Endothelial cell of umbilical vein (primary cell): Measurements from ENCODE around the gene SATB2.

Source experiments
- EZH2 ChIP-seq: IDR thresholded peaks from 2 replicates; pipeline ENCODE4 v1.6.1; 2012; ENCODE audit warnings: borderline replicate concordance, low read depth, mild to moderate bottlenecking, moderate library complexity, low read length, inconsistent platforms; ENCODE audit not compliant: severe bottlenecking
- TF ChIP-seq, protein P1 (sequence below), 2 donors: IDR thresholded peaks; 1 replicate in 1 of 2; 2 replicates in 1 of 2; pipeline ENCODE4 v1.5.1; 2011; ENCODE audit warnings: low read length in 2 of 2, mild to moderate bottlenecking in 2 of 2, moderate library complexity in 2 of 2, control low read depth in 1 of 2, inconsistent platforms in 1 of 2, low read depth in 1 of 2; ENCODE audit not compliant: insufficient read depth in 1 of 2; ENCODE audit errors: extremely low read depth in 1 of 2

DNA sequence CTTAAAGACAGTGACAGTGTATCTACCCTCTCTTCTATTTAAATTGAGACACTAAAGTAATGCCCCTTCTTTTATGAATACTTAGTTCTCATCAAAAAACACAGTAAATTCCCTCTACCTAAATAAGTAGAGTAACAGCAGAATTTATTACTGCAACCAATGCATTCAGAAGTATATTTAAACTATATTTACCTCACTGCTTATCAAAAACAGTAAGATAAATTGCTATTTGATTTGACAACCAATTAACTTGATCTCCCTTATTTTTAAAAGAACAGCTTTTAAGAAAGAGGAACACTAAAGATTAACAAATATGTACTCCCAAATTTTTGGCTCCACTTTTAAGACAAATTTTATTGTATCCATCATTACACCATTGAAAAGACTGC is 4.8 kb downstream of the SATB2 start:
- TF ChIP-seq EZH2 = no peak
- TF ChIP-seq, protein P1, sequence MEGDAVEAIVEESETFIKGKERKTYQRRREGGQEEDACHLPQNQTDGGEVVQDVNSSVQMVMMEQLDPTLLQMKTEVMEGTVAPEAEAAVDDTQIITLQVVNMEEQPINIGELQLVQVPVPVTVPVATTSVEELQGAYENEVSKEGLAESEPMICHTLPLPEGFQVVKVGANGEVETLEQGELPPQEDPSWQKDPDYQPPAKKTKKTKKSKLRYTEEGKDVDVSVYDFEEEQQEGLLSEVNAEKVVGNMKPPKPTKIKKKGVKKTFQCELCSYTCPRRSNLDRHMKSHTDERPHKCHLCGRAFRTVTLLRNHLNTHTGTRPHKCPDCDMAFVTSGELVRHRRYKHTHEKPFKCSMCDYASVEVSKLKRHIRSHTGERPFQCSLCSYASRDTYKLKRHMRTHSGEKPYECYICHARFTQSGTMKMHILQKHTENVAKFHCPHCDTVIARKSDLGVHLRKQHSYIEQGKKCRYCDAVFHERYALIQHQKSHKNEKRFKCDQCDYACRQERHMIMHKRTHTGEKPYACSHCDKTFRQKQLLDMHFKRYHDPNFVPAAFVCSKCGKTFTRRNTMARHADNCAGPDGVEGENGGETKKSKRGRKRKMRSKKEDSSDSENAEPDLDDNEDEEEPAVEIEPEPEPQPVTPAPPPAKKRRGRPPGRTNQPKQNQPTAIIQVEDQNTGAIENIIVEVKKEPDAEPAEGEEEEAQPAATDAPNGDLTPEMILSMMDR (IDR thresholded peaks at IDR 0.05; ENCODE audit: extremely low read depth in 1 of 2, insufficient read depth in 1 of 2, low read depth in 1 of 2, low read length in 2 of 2) = no peak
